GM10248 (cell line): ENCODE measurements around the gene IL17C.

Experiments used
- CTCF ChIA-PET: fragments of 300-600 bp; sonication (Branson Sonifier 250); formaldehyde crosslinking; extraction: SDS; loops from one replicate; lab custom pipeline; 2021; ENCODE audit warnings: antibody characterized with exemption; lab: Yijun Ruan, JAX
- POLR2A ChIA-PET: fragments of 350-650 bp; sonication (Branson Sonifier 250); formaldehyde crosslinking; extraction: SDS; loops from one replicate; lab custom pipeline; 2020; ENCODE audit warnings: antibody characterized with exemption; lab: Yijun Ruan, JAX
- DNase-seq: peaks from one replicate; pipeline ENCODE4 v3.0.0; 2012; ENCODE audit errors: extremely low spot score
- TF ChIP-seq, protein P1 (sequence below): IDR thresholded peaks from 2 replicates; pipeline ENCODE4 v1.5.1; 2012; ENCODE audit warnings: mild to moderate bottlenecking, low read depth; ENCODE audit errors: extremely low read depth, missing control alignments, control extremely low read depth

Gene IL17C

GRCh38 chr16:88669980-88670379 lies 31.6 kb downstream of the IL17C start:
- TF ChIP-seq, protein P1, sequence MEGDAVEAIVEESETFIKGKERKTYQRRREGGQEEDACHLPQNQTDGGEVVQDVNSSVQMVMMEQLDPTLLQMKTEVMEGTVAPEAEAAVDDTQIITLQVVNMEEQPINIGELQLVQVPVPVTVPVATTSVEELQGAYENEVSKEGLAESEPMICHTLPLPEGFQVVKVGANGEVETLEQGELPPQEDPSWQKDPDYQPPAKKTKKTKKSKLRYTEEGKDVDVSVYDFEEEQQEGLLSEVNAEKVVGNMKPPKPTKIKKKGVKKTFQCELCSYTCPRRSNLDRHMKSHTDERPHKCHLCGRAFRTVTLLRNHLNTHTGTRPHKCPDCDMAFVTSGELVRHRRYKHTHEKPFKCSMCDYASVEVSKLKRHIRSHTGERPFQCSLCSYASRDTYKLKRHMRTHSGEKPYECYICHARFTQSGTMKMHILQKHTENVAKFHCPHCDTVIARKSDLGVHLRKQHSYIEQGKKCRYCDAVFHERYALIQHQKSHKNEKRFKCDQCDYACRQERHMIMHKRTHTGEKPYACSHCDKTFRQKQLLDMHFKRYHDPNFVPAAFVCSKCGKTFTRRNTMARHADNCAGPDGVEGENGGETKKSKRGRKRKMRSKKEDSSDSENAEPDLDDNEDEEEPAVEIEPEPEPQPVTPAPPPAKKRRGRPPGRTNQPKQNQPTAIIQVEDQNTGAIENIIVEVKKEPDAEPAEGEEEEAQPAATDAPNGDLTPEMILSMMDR: no peak
- ChIA-PET POLR2A (no interaction called here), CTCF (interaction anchor here (1.2 to 1.3 kb wide), 2 partner anchors 15 to 37 kb away, joined by 3 to 4 read pairs; no protein-coding TSS in a partner anchor)
- no peak for DNase-seq

DNA sequence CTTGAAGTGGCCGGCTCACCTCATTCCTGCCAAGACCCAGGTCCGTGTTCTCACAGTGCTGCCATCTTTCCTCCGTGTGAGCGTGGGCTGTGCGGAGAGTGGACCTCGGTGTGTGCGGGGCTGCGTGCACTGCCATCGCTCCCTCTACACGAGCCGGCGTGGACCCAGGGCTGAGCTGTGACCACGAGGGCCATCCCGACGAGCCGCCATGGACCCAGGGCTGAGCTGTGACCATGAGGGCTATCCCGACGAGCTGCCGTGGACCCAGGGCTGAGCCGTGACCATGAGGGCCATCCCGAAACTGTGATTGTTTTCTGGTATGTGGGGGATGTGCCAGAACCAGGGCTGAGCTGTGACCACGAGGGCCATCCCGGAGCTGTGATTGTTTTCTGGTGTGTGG lies 33.4 kb downstream of the IL17C start:
- ChIA-PET CTCF (interaction anchor here (1.0 to 1.9 kb wide), 3 partner anchors 8 to 15 kb away, joined by 3 to 9 read pairs (median 5); partner anchors contain the start of gene MVD), POLR2A (no interaction called here)
- TF ChIP-seq, protein P1: no peak
- DNase-seq: no peak

DNA sequence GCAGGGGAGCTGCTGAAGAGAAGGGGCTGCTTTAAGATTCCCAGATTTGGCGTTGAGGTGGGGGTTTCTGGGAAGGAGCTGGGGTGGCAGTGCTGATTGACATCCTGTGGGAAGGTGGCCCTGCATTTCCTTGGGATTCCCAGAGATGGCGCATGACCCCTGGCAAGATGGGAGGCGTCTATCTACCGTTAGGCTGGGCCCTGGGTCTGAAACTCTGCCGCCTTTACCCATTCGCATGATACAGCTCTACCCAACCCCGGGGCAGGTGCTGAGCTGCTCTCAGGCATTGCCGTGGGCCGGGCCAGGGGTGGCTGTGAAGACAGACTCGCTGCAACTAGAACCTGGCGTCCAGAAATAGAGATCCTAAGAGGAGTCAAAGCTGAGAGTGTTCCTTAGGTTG lies 34.4 kb downstream of the IL17C start:
- TF ChIP-seq, protein P1: no peak
- POLR2A ChIA-PET: no interaction called here
- CTCF ChIA-PET: interaction anchor here (1.3 to 1.9 kb wide), 3 partner anchors 9 to 31 kb away, joined by 5 to 9 read pairs (median 6); partner anchors contain the start of gene MVD
- DNase-seq: no peak

DNA sequence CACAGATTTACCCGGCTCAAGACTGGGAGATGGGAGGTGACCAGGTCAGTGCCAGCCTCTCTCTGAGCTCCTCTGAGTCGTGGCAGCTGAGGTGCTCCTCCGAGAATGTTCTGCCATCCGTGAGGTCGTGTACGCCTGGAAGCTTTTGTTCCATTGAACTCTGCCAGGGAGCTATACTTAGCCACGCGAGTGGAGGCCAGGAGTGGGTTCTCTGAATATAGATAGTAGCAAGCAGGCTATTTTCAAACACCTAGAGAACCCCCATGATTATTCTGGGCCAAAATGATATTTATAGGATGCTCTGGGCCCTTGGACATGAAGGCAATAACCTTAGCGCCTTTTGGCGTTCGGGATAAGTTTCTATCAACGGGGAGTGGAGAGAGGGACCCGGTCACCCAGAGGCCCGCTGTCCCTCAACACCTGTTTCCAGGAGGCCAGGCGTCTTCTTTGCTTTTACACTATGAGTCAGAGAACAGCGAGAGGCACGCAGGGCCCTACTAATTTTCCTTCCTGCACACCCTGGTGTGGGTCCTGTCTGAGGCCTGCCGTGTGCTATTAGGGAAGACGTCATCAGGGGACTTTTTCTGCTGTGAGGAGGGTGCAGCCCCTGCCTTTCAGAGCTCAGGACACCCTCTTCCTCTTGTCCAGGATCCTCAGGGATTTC lies 35.5 kb downstream of the IL17C start:
- ChIA-PET POLR2A (interaction anchor here (0.6 to 0.9 kb wide), 2 partner anchors 20 to 37 kb away, joined by 3 to 4 read pairs; no protein-coding TSS in a partner anchor), CTCF (interaction anchor here (1.0 to 1.4 kb wide), 5 partner anchors 9 to 493 kb away, joined by 3 to 4 read pairs (median 3); no protein-coding TSS in a partner anchor)
- TF ChIP-seq, protein P1: no peak
- peak; percentile 75 for DNase-seq

GRCh38 chr16:88676502-88677242 lies 38.3 kb downstream of the IL17C start:
- no peak for DNase-seq
- ChIA-PET CTCF (interaction anchor here (1.0 kb wide), 1 partner anchor 61 kb away, joined by 3 read pairs; no protein-coding TSS in a partner anchor), POLR2A (no interaction called here)
- TF ChIP-seq, protein P1: no peak

- TF ChIP-seq, protein P1: no peak
- ChIA-PET POLR2A (no interaction called here), CTCF (interaction anchor here (1.0 kb wide), 1 partner anchor 60 kb away, joined by 3 read pairs; no protein-coding TSS in a partner anchor)
- DNase-seq: no peak
Measured at GRCh38 chr16:88677721-88678120, 39.3 kb downstream of the IL17C start.
